ENCODE measurements around the gene ASB2. TPM values are rescaled to one million over a fixed set of nuclear protein-coding genes. Genes with fewer than 3 reads are reported as not detected.
A peak's percentile ranks its signal among the peaks of the same experiment; 100 is the strongest.

The ASB2 gene
- total RNA-seq, 1 donor from 2014 or later, result 19.8 TPM

DNA sequence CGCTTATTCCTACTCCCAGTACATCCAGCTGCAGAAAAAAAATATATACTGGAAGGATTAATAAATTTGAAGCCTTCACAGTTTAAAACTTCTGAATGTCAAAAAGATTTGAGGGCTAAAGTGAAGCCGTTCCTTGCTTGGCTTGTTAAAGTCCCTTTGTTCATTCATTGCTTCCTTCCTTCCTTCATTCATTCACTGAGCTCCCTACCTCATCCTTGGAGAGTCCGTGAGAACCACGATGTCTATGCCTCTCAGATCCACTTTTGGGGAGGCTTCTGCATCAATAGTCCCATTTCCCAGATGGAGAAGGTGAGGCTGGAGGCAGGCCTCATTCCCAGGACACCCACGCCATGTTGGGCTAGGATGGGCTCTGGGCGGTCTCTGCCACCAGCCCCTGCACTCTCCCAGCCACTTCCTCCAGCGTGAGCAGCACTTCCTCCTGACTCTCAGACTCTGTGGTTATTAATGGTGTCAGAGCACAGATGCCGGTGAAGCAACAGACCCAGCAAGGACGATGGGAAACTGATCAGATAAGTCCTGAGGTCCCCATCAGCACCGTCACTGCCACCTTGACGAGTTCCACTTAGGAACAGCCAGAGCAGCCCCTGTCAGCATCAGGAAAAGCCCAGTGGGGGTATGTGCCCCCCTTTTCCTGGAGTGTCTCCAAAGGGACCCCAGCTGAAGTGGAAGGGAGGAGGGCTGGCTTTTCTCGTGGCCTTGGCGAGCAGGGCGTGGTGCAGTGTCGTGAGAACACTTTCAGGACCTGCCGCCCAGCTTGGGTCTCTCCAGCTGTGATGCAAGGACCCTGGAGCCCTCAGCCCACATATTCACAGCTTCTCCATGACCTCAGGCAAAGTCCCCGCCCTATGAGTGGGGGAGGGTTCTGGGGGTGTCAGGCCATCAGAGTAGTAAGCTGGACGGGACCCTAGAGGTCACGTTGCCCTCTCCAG is 21.2 kb downstream of the ASB2 start:
- Mint-ChIP-seq H3K9me3 (no peaks in the 10 kb centered on the region), H3K27ac (peak overlapping the region; percentile 100), H3K36me3 (ENCODE audit: low read depth) (peaks cover 75% of the 10 kb centered on the region), H3K27me3 (ENCODE audit: low read depth) (no peaks in the 10 kb centered on the region), H3K4me3 (ENCODE audit: low read depth) (peak overlapping the region; percentile 83), H3K4me1 (ENCODE audit: low read depth) (peaks cover 88% of the 10 kb centered on the region)
- DNase-seq (ENCODE audit: low spot score), result peak; percentile 57
- intact Hi-C loops (cut with micrococcal nuclease), result loop anchor here (5.0 kb wide), 1 partner anchor 227 kb away; no protein-coding TSS in a partner anchor

DNA sequence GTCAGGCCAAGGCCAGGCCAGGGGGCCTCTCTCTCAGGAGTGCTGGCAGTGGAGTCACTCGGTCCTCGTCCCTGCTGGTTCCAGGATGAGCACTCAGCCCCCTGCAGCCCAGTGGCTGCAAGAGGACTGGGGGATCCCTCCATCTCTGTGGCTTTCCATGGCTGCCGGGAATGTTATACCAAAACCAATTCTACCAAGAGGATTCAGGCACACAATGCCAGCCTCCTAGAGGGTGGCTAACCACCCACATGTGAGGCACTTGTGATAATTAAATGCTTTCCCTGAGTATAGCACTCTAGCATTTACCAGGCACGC is 21.9 kb downstream of the ASB2 start:
- Mint-ChIP-seq H3K27me3 (ENCODE audit: low read depth) (no peaks in the 10 kb centered on the region), H3K4me3 (ENCODE audit: low read depth) (peak overlapping the region; percentile 83), H3K4me1 (ENCODE audit: low read depth) (peaks cover 81% of the 10 kb centered on the region), H3K27ac (peak overlapping the region; percentile 100), H3K9me3 (no peaks in the 10 kb centered on the region), H3K36me3 (ENCODE audit: low read depth) (peaks cover 79% of the 10 kb centered on the region)
- intact Hi-C loops (cut with micrococcal nuclease), result no loop called here
- no peak for DNase-seq (ENCODE audit: low spot score)

DNA sequence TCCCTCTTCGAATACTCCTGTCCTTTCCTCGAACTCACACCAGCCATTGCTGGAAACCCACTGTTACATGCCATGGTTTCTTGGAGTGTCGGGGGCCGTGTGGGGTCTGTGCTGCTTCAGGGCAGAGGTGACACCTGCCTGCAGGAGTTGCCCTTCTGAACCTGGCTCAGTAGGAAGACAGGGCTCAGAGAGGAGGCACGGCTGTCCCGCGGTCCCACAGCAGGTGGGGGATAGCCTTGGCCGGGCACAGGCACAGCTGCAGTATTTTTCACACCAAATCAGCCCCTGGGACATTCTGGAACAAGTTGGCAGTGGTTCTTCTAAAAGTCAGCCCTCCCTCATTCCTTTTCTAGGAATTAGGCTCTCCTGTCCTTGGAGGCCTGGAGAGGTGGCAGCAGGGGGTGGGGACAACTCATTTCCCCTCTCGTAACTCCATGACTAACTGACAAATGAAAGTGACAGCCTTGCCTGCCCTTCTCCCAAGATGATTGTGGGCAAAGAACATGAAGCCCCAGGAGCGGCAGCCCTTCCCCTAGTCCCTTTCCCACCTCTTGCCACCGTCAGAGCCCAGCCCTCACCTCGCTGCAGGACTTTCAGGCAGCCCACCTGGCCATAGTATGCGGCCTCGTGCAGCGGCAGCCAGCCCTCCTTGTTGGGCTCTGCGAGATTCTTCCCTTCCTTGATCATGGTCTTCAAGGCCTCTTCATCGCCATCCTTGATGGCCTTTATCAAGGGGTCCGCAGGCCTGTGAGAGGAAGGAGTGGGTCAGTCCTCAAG is 22.4 kb downstream of the ASB2 start:
- H3K4me1 Mint-ChIP-seq (ENCODE audit: low read depth), result peaks cover 75% of the 10 kb centered on the region
- no peak for DNase-seq (ENCODE audit: low spot score)
- peaks cover 80% of the 10 kb centered on the region for H3K36me3 Mint-ChIP-seq (ENCODE audit: low read depth)
- peak overlapping the region; percentile 83 for H3K4me3 Mint-ChIP-seq (ENCODE audit: low read depth)
- intact Hi-C loops (cut with micrococcal nuclease), result no loop called here
- H3K27me3 Mint-ChIP-seq (ENCODE audit: low read depth), result no peaks in the 10 kb centered on the region
- peak overlapping the region; percentile 100 for H3K27ac Mint-ChIP-seq
- no peaks in the 10 kb centered on the region for H3K9me3 Mint-ChIP-seq

DNA sequence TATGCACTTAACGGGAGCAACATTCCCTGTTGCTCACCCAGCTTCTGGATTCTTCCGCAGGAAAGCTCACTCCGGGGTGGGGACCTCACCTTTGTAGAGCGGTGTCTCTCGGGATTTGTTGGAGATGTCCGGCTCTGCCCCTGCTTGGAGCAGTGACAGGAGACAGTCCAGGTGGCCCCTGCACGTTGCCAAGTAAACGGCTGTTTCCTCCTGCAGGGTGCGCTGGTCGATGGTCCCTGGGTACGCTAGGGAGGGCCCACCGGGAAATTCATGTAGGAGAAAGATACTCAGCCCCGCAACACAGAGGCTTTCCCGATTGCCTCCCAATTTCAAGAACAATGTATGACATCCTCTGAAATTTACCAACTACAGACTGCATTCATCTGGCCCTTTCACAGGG is 23.1 kb downstream of the ASB2 start:
- intact Hi-C loops (cut with micrococcal nuclease), result no loop called here
- H3K27ac Mint-ChIP-seq, result peak overlapping the region; percentile 23
- peaks cover 69% of the 10 kb centered on the region for H3K4me1 Mint-ChIP-seq (ENCODE audit: low read depth)
- DNase-seq (ENCODE audit: low spot score), result no peak
- H3K9me3 Mint-ChIP-seq, result no peaks in the 10 kb centered on the region
- H3K4me3 Mint-ChIP-seq (ENCODE audit: low read depth), result no peak overlapping the region
- no peaks in the 10 kb centered on the region for H3K27me3 Mint-ChIP-seq (ENCODE audit: low read depth)
- peaks cover 82% of the 10 kb centered on the region for H3K36me3 Mint-ChIP-seq (ENCODE audit: low read depth)

DNA sequence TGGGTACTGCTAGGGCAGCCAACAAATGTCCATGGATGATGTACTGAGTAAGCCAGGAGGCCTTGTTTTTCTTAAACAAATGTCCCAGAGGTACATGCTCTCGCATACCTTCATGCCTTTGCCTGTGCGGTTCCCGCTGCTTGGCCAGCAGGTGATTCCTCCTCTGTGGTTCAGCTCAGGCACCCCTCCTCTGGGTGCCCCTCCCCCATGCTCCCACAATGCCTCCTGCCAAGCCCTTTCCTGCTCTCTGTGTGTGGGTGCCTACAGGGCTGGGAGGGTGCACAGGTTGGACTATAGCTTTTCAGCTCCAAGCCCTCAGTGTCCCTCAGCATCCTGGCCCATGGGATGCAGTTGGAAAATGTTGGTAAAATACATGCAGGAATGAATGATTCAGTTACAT is 23.5 kb downstream of the ASB2 start:
- Mint-ChIP-seq H3K27ac (peak overlapping the region; percentile 21), H3K9me3 (no peaks in the 10 kb centered on the region), H3K4me1 (ENCODE audit: low read depth) (peaks cover 64% of the 10 kb centered on the region), H3K27me3 (ENCODE audit: low read depth) (no peaks in the 10 kb centered on the region), H3K4me3 (ENCODE audit: low read depth) (no peak overlapping the region), H3K36me3 (ENCODE audit: low read depth) (peaks cover 79% of the 10 kb centered on the region)
- intact Hi-C loops (cut with micrococcal nuclease), result no loop called here
- DNase-seq (ENCODE audit: low spot score), result no peak

DNA sequence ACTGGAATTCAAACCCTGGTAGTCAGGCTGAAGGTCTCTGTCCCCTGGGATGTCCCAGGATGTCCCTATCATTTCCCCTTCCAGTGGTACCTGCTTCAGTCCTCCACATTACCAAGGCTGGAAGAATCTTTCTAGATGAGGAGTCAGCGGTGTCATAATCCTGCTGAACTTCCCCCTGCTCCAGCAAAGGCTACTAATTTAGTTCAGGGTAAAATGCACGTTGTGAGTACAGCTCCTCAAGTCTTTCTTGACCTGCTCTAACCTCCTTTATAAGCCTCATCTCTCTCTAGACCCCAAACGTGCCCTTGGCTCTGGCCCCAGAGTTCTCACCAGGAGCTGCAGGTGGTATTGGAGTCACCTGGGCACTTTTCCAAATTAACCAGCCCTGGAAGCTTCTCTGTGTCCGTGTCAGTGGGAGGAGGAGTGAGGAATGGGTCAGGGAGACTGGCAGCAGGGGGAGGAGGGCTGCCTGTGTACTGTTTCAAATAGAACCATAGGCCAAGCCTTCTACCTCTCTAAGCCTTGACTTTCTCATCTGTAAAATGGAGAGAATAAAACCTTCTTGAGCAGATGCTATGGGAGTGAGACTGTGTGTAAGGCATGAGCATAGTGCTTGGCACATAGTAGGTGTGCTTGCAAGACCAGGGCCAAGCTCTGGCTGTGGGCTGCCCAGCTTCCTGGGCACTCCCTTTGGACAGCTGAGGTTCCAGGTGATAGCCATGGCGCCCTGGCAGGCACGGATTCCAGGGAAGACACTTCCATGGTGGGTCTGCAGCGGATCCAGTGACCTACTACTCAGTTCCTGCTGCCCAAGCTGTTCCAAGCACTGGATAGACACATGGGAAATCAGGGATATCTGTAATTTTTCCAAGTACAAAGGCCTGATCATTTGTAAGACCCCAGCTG is 24.5 kb downstream of the ASB2 start:
- intact Hi-C loops (cut with micrococcal nuclease), result no loop called here
- Mint-ChIP-seq H3K4me3 (ENCODE audit: low read depth) (no peak overlapping the region), H3K9me3 (no peaks in the 10 kb centered on the region), H3K36me3 (ENCODE audit: low read depth) (peaks cover 78% of the 10 kb centered on the region), H3K4me1 (ENCODE audit: low read depth) (peaks cover 55% of the 10 kb centered on the region), H3K27me3 (ENCODE audit: low read depth) (no peaks in the 10 kb centered on the region), H3K27ac (peak overlapping the region; percentile 30)
- DNase-seq (ENCODE audit: low spot score), result no peak

DNA sequence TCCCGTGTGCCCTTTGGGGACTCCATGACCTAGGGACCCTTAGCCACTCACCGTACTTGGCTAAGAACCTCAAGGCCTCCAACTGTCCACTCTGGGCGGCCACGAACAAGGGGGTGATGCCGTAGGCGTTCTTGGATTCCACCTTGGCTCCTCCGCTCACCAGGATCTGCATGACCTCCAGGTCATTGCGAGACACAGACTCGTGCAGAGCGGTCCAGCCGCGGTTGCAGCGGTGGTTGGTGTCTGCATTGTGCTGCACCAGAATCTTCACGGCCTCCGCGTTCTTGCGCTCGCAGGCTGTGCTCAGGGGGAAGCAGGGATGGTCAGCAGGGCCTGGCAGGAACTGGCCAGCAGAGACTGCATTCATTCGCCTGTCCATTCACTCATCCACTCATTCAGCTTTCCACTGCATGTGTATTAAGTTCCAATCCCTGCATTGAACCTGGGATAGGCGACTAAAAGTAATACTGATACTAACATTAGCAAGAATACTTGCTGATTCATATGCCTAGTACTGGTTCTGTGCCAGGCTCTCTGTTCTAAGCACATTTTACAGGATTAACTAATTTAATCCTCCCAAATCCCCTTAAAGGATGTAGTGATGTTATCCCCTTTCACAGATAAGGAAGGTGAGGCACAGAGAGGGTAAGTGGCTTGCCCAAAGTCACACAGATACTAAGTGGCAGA is 25.3 kb downstream of the ASB2 start:
- no peak overlapping the region for H3K4me3 Mint-ChIP-seq (ENCODE audit: low read depth)
- H3K27ac Mint-ChIP-seq, result peak overlapping the region; percentile 19
- intact Hi-C loops (cut with micrococcal nuclease), result no loop called here
- no peaks in the 10 kb centered on the region for H3K27me3 Mint-ChIP-seq (ENCODE audit: low read depth)
- H3K9me3 Mint-ChIP-seq, result no peaks in the 10 kb centered on the region
- peaks cover 83% of the 10 kb centered on the region for H3K36me3 Mint-ChIP-seq (ENCODE audit: low read depth)
- peaks cover 50% of the 10 kb centered on the region for H3K4me1 Mint-ChIP-seq (ENCODE audit: low read depth)
- DNase-seq (ENCODE audit: low spot score), result no peak

DNA sequence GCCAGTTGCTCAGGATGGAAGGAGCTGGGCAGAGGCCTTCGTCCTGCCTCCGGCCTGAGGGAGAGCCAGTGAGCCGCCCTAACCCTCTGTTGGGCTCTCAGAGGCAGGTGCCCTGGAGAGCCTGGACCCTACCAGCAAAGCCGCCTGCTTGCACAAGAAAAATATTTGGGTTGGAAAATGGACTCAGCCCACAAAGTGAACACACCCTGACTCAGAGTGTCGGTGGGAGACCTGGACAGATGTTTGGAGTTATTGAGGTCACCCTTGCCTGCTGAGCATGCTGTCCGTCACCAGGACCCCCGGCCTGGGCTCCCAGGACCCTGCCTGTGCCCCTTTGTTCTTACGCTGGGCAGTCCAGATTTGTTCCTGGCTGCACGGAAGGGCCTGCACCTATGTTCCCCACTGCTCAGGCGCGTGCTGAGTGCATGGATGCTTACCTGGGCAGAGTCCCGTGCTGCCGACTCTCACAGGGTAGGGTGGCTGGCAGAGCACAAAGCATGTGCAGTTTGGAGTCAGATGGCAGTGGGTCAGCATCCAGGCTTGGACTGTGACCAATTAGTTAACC is 26.8 kb downstream of the ASB2 start:
- H3K4me3 Mint-ChIP-seq (ENCODE audit: low read depth), result no peak overlapping the region
- H3K36me3 Mint-ChIP-seq (ENCODE audit: low read depth), result peaks cover 82% of the 10 kb centered on the region
- no peaks in the 10 kb centered on the region for H3K27me3 Mint-ChIP-seq (ENCODE audit: low read depth)
- intact Hi-C loops (cut with micrococcal nuclease), result no loop called here
- H3K9me3 Mint-ChIP-seq, result no peaks in the 10 kb centered on the region
- H3K27ac Mint-ChIP-seq, result no peak overlapping the region
- H3K4me1 Mint-ChIP-seq (ENCODE audit: low read depth), result peaks cover 38% of the 10 kb centered on the region
- no peak for DNase-seq (ENCODE audit: low spot score)

DNA sequence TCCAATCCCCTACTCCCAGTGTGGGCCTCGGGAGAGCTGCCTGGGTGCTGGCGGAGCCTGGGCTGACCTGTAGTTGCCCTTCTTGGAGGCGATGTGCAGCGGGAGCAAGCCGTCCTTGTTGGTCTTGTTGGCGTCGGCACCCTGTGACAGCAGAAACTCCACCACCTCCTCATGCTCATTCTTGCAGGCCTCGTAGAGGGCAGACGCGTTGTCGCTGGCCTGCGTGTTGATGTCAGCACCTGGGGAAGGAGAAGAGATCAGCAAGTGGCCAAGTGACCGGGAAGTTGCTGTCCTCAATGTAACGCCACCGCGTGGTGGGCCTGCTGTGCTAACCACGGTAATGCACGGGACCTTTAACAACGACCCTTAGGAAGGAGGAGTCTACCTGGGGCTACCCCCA is 29.1 kb downstream of the ASB2 start:
- intact Hi-C loops (cut with micrococcal nuclease), result no loop called here
- no peak overlapping the region for H3K27ac Mint-ChIP-seq
- DNase-seq (ENCODE audit: low spot score), result no peak
- H3K9me3 Mint-ChIP-seq, result no peaks in the 10 kb centered on the region
- H3K36me3 Mint-ChIP-seq (ENCODE audit: low read depth), result peaks cover 76% of the 10 kb centered on the region
- no peak overlapping the region for H3K4me3 Mint-ChIP-seq (ENCODE audit: low read depth)
- peaks cover 20% of the 10 kb centered on the region for H3K4me1 Mint-ChIP-seq (ENCODE audit: low read depth)
- no peaks in the 10 kb centered on the region for H3K27me3 Mint-ChIP-seq (ENCODE audit: low read depth)

DNA sequence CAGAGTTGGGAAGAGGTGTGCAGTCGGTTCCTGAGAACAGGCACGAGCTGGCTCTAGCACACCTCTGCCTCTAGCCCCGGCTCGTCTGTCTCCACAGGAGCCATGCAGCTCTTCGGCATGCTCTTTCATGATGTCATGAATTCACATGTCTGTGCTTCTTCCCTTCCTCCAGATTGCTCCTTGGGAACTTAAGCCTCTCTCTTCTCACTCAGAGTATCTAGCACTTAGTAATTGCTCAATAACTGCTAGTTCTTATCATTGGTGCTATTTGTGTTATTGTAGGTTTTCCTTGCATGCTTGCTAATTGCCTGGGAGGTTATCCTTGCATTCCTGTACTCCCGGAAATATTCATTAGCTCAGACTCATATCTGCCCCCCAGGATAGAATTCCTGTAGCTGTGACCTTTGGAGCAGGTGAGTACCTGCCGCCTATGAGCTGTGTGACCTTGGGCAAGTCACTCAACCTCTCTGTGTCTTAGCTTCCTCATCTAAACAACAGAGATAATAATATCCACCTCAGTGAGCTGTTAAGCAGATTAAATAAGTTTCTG is 29.8 kb downstream of the ASB2 start:
- Mint-ChIP-seq H3K36me3 (ENCODE audit: low read depth) (peaks cover 74% of the 10 kb centered on the region), H3K27ac (peak overlapping the region; percentile 3), H3K4me3 (ENCODE audit: low read depth) (no peak overlapping the region), H3K27me3 (ENCODE audit: low read depth) (no peaks in the 10 kb centered on the region), H3K4me1 (ENCODE audit: low read depth) (peaks cover 21% of the 10 kb centered on the region), H3K9me3 (no peaks in the 10 kb centered on the region)
- intact Hi-C loops (cut with micrococcal nuclease), result no loop called here
- DNase-seq (ENCODE audit: low spot score), result no peak

DNA sequence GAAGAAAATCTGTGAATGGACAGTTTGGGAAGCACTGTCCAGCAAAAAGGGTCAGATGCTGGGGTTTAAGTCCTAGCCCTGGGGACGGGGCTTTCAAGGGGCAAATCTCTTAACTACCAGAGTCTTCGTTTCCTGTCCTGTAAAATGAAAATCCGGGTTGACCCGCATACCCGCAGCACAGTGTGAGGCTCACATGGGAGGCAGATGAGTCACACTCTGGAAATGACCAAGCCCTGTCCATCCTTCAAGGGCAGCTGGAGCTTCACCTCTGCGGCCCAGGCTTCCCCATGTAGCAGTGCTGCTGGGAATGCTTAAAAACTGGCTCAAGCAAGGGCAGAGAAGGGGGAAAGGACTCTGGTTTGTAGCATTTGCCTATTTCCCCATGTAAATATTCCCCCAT is 30.3 kb downstream of the ASB2 start:
- Mint-ChIP-seq H3K36me3 (ENCODE audit: low read depth) (peaks cover 74% of the 10 kb centered on the region), H3K4me1 (ENCODE audit: low read depth) (peaks cover 17% of the 10 kb centered on the region), H3K9me3 (no peaks in the 10 kb centered on the region), H3K27me3 (ENCODE audit: low read depth) (no peaks in the 10 kb centered on the region), H3K27ac (peak overlapping the region; percentile 17), H3K4me3 (ENCODE audit: low read depth) (no peak overlapping the region)
- DNase-seq (ENCODE audit: low spot score), result no peak
- intact Hi-C loops (cut with micrococcal nuclease), result no loop called here

DNA sequence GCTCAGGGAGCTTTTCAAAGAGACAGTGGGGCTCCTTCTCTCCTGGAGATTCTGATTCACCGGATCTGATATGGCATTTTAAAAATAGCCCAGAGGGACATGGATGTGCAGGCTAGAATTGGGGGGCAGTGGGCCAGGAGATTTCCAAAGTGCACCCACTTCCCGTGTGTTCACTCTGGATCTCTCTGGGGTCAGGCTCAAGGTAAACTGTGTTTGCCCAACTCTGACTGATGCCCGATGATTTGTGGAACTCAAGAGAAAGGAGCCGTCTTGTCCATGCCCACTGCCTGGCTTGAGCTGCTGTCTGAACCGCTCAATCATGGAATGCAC is 31.3 kb downstream of the ASB2 start:
- intact Hi-C loops (cut with micrococcal nuclease), result no loop called here

More for the DNA sequence above, 31.3 kb downstream of the ASB2 start:
- no peak for DNase-seq (ENCODE audit: low spot score)
- H3K27ac Mint-ChIP-seq, result peak overlapping the region; percentile 46
- peaks cover 18% of the 10 kb centered on the region for H3K4me1 Mint-ChIP-seq (ENCODE audit: low read depth)
- H3K27me3 Mint-ChIP-seq (ENCODE audit: low read depth), result no peaks in the 10 kb centered on the region
- no peaks in the 10 kb centered on the region for H3K9me3 Mint-ChIP-seq
- peaks cover 69% of the 10 kb centered on the region for H3K36me3 Mint-ChIP-seq (ENCODE audit: low read depth)
- no peak overlapping the region for H3K4me3 Mint-ChIP-seq (ENCODE audit: low read depth)

Measured in activated T-helper 2 cell treated with anti-CD3 and anti-CD28 coated beads, Interferon-gamma antibody, Interleukin-2, Interleukin-4, amounts not matched to agents 10 μg/mL and 5 μg/mL and 100 μg/mL, durations not matched to agents 14 hours and 24 hours and 36 hours (primary cell).